Thoracic aorta (tissue), 2 donors: ENCODE data around the gene CRLF1. TPM values are rescaled to one million over a fixed set of nuclear protein-coding genes. Genes with fewer than 3 reads are reported as not detected.

Experiments used
- ATAC-seq: fragments of 150-250 bp; one replicate; pipeline ENCODE4 v1.8.0; 2017; ENCODE audit warnings: low read depth; ENCODE audit not compliant: insufficient number of reproducible peaks, low FRiP score
- DNase-seq: peaks from one replicate; pipeline ENCODE4 v3.0.0-alpha.2; 2020; ENCODE audit warnings: low spot score
- H3K27ac ChIP-seq, 2 donors: fragments of 200-600 bp; sonication (generic); 1 replicate in 1 of 2; 2 replicates in 1 of 2; pipeline ENCODE4 v1.5.1; 2016; ENCODE audit warnings: mild to moderate bottlenecking in 2 of 2, moderate library complexity in 2 of 2
- H3K27me3 ChIP-seq: fragments of 200-600 bp; sonication (generic); replicated peaks from 2 replicates; pipeline ENCODE4 v1.6.0; 2016; ENCODE audit warnings: mild to moderate bottlenecking; ENCODE audit not compliant: insufficient read depth
- H3K36me3 ChIP-seq: fragments of 200-600 bp; sonication (generic); one replicate; pipeline ENCODE4 v1.5.1; 2016
- H3K4me1 ChIP-seq, 2 donors: fragments of 200-600 bp; sonication (generic); 1 replicate in 1 of 2; 2 replicates in 1 of 2; pipeline versions ENCODE4 v1.5.1 to v1.6.0; 2016; ENCODE audit warnings: low read depth in 2 of 2, mild to moderate bottlenecking in 1 of 2; ENCODE audit not compliant: control insufficient read depth in 1 of 2
- H3K4me3 ChIP-seq: fragments of 200-600 bp; sonication (generic); 2 replicates; pipeline ENCODE4 v1.5.1; 2016; ENCODE audit warnings: mild to moderate bottlenecking
- H3K9me3 ChIP-seq: fragments of 200-600 bp; sonication (generic); 2 replicates; pipeline ENCODE4 v1.5.1; 2016
- total RNA-seq, 2 donors: library from RNA; depleted of rRNA; stranded (reverse); fragments of >200 nt; gene quantifications; one replicate each; pipeline versions ENCODE4 v1.1.0 to v1.2.3, GENCODE V29; 2016
- TF ChIP-seq, protein P1 (sequence below): fragments of 200-600 bp; sonication (generic); IDR thresholded peaks from one replicate; pipeline ENCODE4 v1.5.1; 2019; ENCODE audit warnings: antibody characterized with exemption

Gene CRLF1
- total RNA-seq, 2 donors from 2014 or later, result 85.9 to 1,063 TPM

DNA sequence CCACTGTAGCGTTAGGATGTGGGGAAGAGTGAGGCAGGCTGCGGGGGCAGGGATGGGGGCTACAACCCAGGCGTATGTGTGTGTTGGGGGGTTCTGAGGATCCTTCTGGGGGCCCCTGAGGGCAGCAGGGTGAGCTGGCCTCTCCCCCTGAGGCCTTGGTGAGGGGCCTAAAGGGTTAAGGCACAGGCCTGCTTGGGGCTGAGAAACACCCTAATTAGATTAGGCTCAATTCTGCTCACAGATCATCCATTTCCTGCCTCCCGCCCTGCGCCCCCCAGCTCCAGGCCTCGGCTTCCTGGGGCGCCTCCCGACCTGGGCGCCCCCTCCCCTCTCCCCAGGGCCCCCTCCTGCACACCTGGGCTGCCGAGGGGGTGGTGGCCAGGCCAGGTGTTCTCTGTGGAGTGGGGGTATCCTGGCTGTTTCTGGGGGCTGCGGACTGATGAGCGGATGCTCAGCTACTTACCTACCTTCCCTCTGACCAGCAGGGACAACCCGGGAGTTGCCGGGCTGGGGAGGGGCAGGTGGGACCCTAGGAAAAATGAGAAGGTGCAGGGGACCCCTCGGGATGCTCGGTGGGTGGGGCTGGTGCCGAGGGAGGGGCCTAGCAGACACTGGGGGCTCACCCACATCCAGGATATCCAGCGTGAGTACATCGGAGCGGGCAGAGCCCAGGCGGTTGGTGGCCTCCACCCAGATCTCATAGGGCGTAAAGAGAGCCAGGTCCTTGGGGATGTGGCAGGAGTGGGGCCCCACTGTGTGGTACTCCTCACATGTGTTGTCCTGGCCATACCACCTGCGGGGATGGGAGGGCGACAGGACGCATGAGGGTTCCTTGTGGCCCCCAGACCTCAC lies 8.6 kb downstream of the CRLF1 start:
- DNase-seq (no peak), ATAC-seq (no peak)
- Histone ChIP-seq H3K27me3 (no peaks in the 10 kb centered on the region), H3K4me1 (peaks cover 8 to 15% of the 10 kb centered on the region in 2 donors), H3K36me3 (no peaks in the 10 kb centered on the region), H3K4me3 (no peak overlapping the region), H3K9me3 (no peaks in the 10 kb centered on the region), H3K27ac (no peak overlapping the region)
- TF ChIP-seq, protein P1, sequence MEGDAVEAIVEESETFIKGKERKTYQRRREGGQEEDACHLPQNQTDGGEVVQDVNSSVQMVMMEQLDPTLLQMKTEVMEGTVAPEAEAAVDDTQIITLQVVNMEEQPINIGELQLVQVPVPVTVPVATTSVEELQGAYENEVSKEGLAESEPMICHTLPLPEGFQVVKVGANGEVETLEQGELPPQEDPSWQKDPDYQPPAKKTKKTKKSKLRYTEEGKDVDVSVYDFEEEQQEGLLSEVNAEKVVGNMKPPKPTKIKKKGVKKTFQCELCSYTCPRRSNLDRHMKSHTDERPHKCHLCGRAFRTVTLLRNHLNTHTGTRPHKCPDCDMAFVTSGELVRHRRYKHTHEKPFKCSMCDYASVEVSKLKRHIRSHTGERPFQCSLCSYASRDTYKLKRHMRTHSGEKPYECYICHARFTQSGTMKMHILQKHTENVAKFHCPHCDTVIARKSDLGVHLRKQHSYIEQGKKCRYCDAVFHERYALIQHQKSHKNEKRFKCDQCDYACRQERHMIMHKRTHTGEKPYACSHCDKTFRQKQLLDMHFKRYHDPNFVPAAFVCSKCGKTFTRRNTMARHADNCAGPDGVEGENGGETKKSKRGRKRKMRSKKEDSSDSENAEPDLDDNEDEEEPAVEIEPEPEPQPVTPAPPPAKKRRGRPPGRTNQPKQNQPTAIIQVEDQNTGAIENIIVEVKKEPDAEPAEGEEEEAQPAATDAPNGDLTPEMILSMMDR, result no peak

DNA sequence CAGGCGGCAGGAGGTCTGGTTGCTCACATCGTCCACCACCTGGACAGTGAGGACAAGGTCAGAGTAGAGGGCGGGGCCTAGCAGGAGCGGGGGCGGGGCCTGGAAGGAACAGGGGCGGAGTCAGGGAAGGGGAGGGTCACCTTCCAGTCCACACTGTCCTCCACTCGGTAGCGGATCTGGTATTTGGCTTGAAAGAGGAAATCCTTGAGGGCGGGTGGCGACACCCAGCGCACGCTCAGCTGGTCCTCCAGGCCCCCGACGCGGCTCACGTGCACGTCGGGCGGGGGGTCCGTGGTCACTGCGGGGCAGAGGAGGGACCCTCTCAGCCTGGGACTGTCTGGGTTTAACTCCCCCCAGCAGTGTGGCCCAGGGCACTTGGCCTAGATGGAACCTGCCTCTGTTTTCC lies 9.8 kb downstream of the CRLF1 start:
- TF ChIP-seq, protein P1, result no peak
- no peak for DNase-seq
- H3K27me3 ChIP-seq, result no peaks in the 10 kb centered on the region
- no peaks in the 10 kb centered on the region for H3K36me3 ChIP-seq
- H3K27ac ChIP-seq, result no peak overlapping the region
- peaks cover 8 to 14% of the 10 kb centered on the region in 2 donors for H3K4me1 ChIP-seq
- H3K4me3 ChIP-seq, result no peak overlapping the region
- ATAC-seq, result no peak
- H3K9me3 ChIP-seq, result no peaks in the 10 kb centered on the region

DNA sequence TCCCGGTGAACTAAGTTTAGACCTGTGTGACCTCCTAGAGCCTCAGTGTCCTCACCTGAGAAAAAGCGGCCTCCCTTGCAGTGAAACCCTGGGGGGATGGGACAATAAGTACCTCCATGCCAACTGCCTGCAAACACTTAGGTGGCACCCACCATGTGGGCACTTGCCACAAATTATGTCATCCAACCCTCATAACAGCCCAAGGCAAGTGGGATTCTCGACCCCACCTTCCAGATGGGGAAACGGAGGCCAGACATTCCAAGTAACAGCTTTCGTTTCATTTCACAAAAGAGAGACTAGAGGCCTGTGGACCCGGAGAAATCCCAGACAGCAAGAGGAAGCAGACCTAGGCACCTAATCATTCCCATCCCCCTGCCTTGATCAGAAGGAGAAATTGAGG lies 11.1 kb downstream of the CRLF1 start:
- Histone ChIP-seq H3K4me1 (peaks cover 8 to 14% of the 10 kb centered on the region in 2 donors), H3K9me3 (no peaks in the 10 kb centered on the region)
- no peak for DNase-seq

DNA sequence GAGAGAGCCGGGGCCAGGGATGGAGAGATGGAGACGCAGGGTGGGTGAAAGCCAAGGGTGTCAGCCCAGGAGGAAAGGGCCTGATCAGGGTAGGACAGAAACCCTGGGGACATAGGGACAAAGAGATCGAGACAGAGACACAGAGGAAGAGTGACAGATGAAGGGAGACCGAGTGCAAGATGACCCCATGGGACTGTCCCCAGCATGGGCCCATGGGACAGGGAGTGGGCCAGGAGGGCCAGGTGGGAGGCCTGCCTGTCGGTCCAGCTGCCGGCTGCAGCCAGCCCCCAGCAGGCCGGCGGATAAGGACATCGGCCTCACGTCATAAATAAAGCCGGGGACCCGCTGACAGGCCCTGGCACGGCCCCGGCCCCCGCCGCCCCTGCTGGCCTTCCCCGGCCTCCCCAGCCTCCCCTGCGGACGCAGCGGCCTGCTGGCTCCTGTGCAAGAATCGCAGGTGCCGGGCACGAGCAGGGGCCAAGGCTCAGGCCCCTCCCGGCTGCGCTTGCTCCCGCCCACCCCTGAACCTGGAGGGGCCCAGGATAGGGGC lies 11.7 kb downstream of the CRLF1 start:
- TF ChIP-seq, protein P1, result no peak
- DNase-seq, result no peak
- Histone ChIP-seq H3K27ac (no peak overlapping the region), H3K4me3 (peak overlapping the region; percentile 74), H3K27me3 (no peaks in the 10 kb centered on the region), H3K36me3 (peaks cover 8% of the 10 kb centered on the region), H3K9me3 (no peaks in the 10 kb centered on the region), H3K4me1 (peaks cover 12 to 19% of the 10 kb centered on the region in 2 donors)
- no peak for ATAC-seq

More for the DNA sequence above, 11.1 kb downstream of the CRLF1 start:
- Histone ChIP-seq H3K36me3 (peaks cover 7% of the 10 kb centered on the region), H3K4me3 (no peak overlapping the region), H3K27me3 (no peaks in the 10 kb centered on the region), H3K27ac (no peak overlapping the region)
- no peak for ATAC-seq
- TF ChIP-seq, protein P1, result no peak

DNA sequence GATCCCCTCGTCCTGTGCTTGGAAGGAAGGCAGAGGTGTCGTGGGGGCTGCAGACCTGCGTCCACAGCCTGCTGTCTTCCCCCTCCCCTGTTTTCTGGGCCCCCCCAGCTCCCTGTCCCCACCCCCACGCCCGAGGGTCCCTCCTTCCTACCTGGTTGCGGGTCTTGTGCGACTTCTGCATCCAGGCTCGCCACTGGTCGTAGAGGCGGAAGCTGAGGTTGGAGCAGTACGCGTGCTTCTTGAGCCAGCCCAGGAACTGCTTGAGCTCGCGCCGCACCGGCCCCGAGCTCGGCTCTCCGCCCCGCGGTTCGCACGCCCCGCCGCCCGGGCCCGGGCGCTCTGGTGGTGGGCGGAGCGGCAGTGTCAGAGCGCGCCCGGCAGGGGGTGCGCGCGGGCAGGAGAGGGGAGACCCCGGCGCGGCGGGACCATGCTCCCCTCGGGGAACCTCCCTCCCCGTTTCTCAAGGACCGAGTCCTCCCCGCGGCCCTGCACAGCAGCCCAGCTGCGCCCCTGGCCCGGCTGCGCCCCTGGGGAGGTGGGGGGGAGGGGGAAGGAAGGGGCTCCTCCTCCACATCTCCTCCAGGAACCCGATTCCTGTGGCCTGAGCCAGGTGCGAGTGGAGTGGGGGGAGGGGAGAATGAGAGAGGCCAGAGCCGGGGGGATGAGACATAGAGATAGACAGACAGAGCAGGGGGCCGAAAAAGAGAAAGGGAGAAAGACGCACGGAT lies 12.3 kb downstream of the CRLF1 start:
- TF ChIP-seq, protein P1, result peak; percentile 92
- no peak for ATAC-seq
- Histone ChIP-seq H3K27ac (peak overlapping the region in 1 of 2 donors; percentile 30), H3K27me3 (no peaks in the 10 kb centered on the region), H3K9me3 (no peaks in the 10 kb centered on the region), H3K4me1 (peaks cover 19 to 25% of the 10 kb centered on the region in 2 donors), H3K4me3 (peak overlapping the region; percentile 74), H3K36me3 (peaks cover 8% of the 10 kb centered on the region)
- DNase-seq, result no peak
